GM23338 (cell line): ENCODE results near the gene NLGN3. TPM values are rescaled to one million over a fixed set of nuclear protein-coding genes. Genes with fewer than 3 reads are reported as not detected.

Experiments
- ATAC-seq: fragments of 200-7000 bp; cut with Tn5 transposase; 3 replicates; pipeline ENCODE4 v1.9.1; 2020
- DNase-seq: peaks from one replicate; pipeline ENCODE4 v3.0.0-alpha.2; 2015; ENCODE audit warnings: low spot score
- H2AFZ ChIP-seq: fragments of 200-600 bp; sonication (generic); 2 replicates; pipeline ENCODE4 v1.8.0; 2016; ENCODE audit warnings: antibody characterized with exemption, mild to moderate bottlenecking, moderate library complexity
- H3F3A ChIP-seq: fragments of 200-600 bp; sonication (generic); replicated peaks from 2 replicates; pipeline ENCODE4 v1.8.0; 2017; ENCODE audit warnings: antibody characterized with exemption, mixed run types, low read depth
- H3K27ac ChIP-seq: fragments of 200-600 bp; sonication (generic); 2 replicates; pipeline ENCODE4 v1.6.1; 2016; ENCODE audit warnings: low read depth
- H3K27me3 ChIP-seq: fragments of 200-600 bp; sonication (generic); 2 replicates; pipeline ENCODE4 v1.8.0; 2016; ENCODE audit warnings: mild to moderate bottlenecking, mixed run types, moderate library complexity; ENCODE audit not compliant: insufficient read depth
- H3K36me3 ChIP-seq: fragments of 200-600 bp; sonication (generic); 2 replicates; pipeline ENCODE4 v1.8.0; 2016; ENCODE audit warnings: mild to moderate bottlenecking; ENCODE audit not compliant: insufficient read depth
- H3K4me1 ChIP-seq: fragments of 200-600 bp; sonication (generic); 2 replicates; pipeline ENCODE4 v1.8.0; 2016; ENCODE audit warnings: mild to moderate bottlenecking, moderate library complexity; ENCODE audit not compliant: insufficient read depth
- H3K4me2 ChIP-seq: fragments of 200-600 bp; sonication (generic); 2 replicates; pipeline ENCODE4 v1.7.1; 2017; ENCODE audit warnings: mixed run types
- H3K4me3 ChIP-seq: fragments of 200-600 bp; sonication (generic); 2 replicates; pipeline ENCODE4 v1.6.1; 2016; ENCODE audit warnings: mixed run types
- H3K79me2 ChIP-seq: fragments of 200-600 bp; sonication (generic); replicated peaks from 2 replicates; pipeline ENCODE4 v1.8.0; 2017; ENCODE audit warnings: mild to moderate bottlenecking; ENCODE audit not compliant: insufficient read depth
- H3K9me2 ChIP-seq: fragments of 200-600 bp; sonication (generic); 2 replicates; pipeline ENCODE4 v1.8.0; 2017; ENCODE audit not compliant: insufficient read depth
- H4K20me1 ChIP-seq: fragments of 200-600 bp; sonication (generic); replicated peaks from 2 replicates; pipeline ENCODE4 v1.8.0; 2017; ENCODE audit warnings: mild to moderate bottlenecking; ENCODE audit not compliant: insufficient read depth
- H3K27ac Mint-ChIP-seq: 2 replicates; pipeline ENCODE4 v1.8.0; 2020; ENCODE audit warnings: inconsistent platforms, mild to moderate bottlenecking, moderate library complexity, mixed read lengths
- H3K27me3 Mint-ChIP-seq: 3 replicates; pipeline ENCODE4 v1.8.0; 2022; ENCODE audit warnings: low read depth, mild to moderate bottlenecking, moderate library complexity, mixed read lengths, inconsistent platforms; ENCODE audit not compliant: insufficient read depth, poor library complexity
- H3K36me3 Mint-ChIP-seq: 3 replicates; pipeline ENCODE4 v1.8.0; 2021; ENCODE audit warnings: low read depth, mild to moderate bottlenecking, inconsistent platforms, moderate library complexity, mixed read lengths
- H3K4me1 Mint-ChIP-seq: 3 replicates; pipeline ENCODE4 v1.8.0; 2020; ENCODE audit warnings: mild to moderate bottlenecking, inconsistent platforms, mixed read lengths
- H3K4me3 Mint-ChIP-seq: 3 replicates; pipeline ENCODE4 v1.8.0; 2021; ENCODE audit warnings: moderate library complexity, mild to moderate bottlenecking, inconsistent platforms, mixed read lengths
- H3K9me3 Mint-ChIP-seq: 3 replicates; pipeline ENCODE4 v1.8.0; 2020; ENCODE audit warnings: moderate library complexity, mild to moderate bottlenecking, inconsistent platforms, mixed read lengths
- CREB1 ChIP-seq: fragments of 250-450 bp; sonication (Bioruptor Pico); IDR thresholded peaks from 2 replicates; pipeline ENCODE4 v1.5.0; 2020; ENCODE audit warnings: low read depth, mild to moderate bottlenecking, moderate library complexity
- CTCF ChIP-seq, 2 experiments: fragments of 200-600 bp in 1 of 2; sonication (generic) in 1 of 2; conservative IDR thresholded peaks; 2 replicates each; pipeline versions ENCODE4 v1.5.1 to v1.6.1; 2016 to 2017; ENCODE audit warnings: antibody characterized with exemption in 2 of 2, low read depth in 2 of 2, mild to moderate bottlenecking in 2 of 2, moderate library complexity in 1 of 2
- ETS1 ChIP-seq: IDR thresholded peaks from 2 replicates; pipeline ENCODE4 v1.6.1; 2016; ENCODE audit warnings: antibody characterized with exemption
- EZH2 ChIP-seq: fragments of 200-600 bp; sonication (generic); IDR thresholded peaks from one replicate; pipeline ENCODE4 v1.8.0; 2017; ENCODE audit warnings: antibody characterized with exemption, mild to moderate bottlenecking, low read depth; ENCODE audit not compliant: unreplicated experiment
- EZH2phosphoT487 ChIP-seq: fragments of 200-600 bp; sonication (generic); IDR thresholded peaks from one replicate; pipeline ENCODE4 v1.8.1; 2018; ENCODE audit warnings: antibody characterized with exemption; ENCODE audit not compliant: unreplicated experiment
- JUNB ChIP-seq: IDR thresholded peaks from one replicate; pipeline ENCODE4 v1.6.1; 2016; ENCODE audit warnings: antibody characterized with exemption; ENCODE audit not compliant: unreplicated experiment
- NANOG ChIP-seq: IDR thresholded peaks from 2 replicates; pipeline ENCODE4 v1.6.1; 2016; ENCODE audit warnings: antibody characterized with exemption, borderline replicate concordance
- POLR2AphosphoS5 ChIP-seq: IDR thresholded peaks from 2 replicates; pipeline ENCODE4 v1.6.1; 2016; ENCODE audit warnings: antibody characterized with exemption, low read depth
- STAT1 ChIP-seq: IDR thresholded peaks from one replicate; pipeline ENCODE4 v1.6.1; 2016; ENCODE audit warnings: antibody characterized with exemption; ENCODE audit not compliant: unreplicated experiment
- ZNF331 ChIP-seq: fragments of 250-450 bp; sonication (Bioruptor Pico); IDR thresholded peaks from 2 replicates; pipeline ENCODE4 v1.5.0; 2020; ENCODE audit warnings: low read depth, mild to moderate bottlenecking, moderate library complexity
- polyA plus RNA-seq: library from polyadenylated mRNA; unstranded; fragments of >200 nt; fragmentation: Nextera tagmentation; extraction: Ambion mirVana; gene quantifications from 2 replicates; pipeline ENCODE4 v1.2.1, GENCODE V29; 2016
- total RNA-seq: library from RNA; depleted of rRNA; stranded (reverse); fragments of >200 nt; shearing (Covaris generic); gene quantifications from 2 replicates; pipeline ENCODE4 v1.2.3, GENCODE V29; 2014

NLGN3 gene
- total and polyA plus RNA-seq, 2 experiments from 2014 or later, result 4.5 to 17.2 TPM

GRCh38 chrX:71184092-71184491 lies 39.5 kb downstream of the NLGN3 start:
- Histone ChIP-seq H2AFZ (no peak overlapping the region), H3K27ac (0 out of 2 replicates have a peak overlapping the region, but pooled peaks have one; percentile 94), H4K20me1 (no peaks in the 10 kb centered on the region), H3K4me3 (no peak overlapping the region), H3K36me3 (no peaks in the 10 kb centered on the region), H3K79me2 (no peaks in the 10 kb centered on the region), H3K4me1 (no peaks in the 10 kb centered on the region; the same call in 1 of the 2 replicates), H3K4me2 (no peak overlapping the region), H3K27me3 (no peaks in the 10 kb centered on the region), H3F3A (no peaks in the 10 kb centered on the region), H3K9me2 (no peaks in the 10 kb centered on the region)
- Mint-ChIP-seq H3K9me3 (no peaks in the 10 kb centered on the region), H3K36me3 (no peaks in the 10 kb centered on the region), H3K27ac (no peak overlapping the region), H3K4me1 (peaks cover 25% of the 10 kb centered on the region), H3K4me3 (no peak overlapping the region; the same call in 2 of the 3 replicates), H3K27me3 (no peaks in the 10 kb centered on the region)
- DNase-seq (no peak), ATAC-seq (no peak)
- no peak for TF ChIP-seq CREB1 (CRISPR knock-in tag)
- no peak for TF ChIP-seq POLR2AphosphoS5
- no peak for TF ChIP-seq ETS1
- no peak for TF ChIP-seq EZH2
- no peak for TF ChIP-seq EZH2phosphoT487
- no peak for TF ChIP-seq ZNF331 (CRISPR knock-in tag)
- no peak for TF ChIP-seq CTCF (conservative IDR thresholded peaks at IDR 0.05; ENCODE audit: low read depth in 2 of 2)
- TF ChIP-seq JUNB, result no peak
- TF ChIP-seq NANOG, result no peak

- Histone ChIP-seq H3K4me1 (no peaks in the 10 kb centered on the region; the same call in 1 of the 2 replicates), H3K9me2 (no peaks in the 10 kb centered on the region), H2AFZ (no peak overlapping the region), H3K79me2 (no peaks in the 10 kb centered on the region), H3F3A (no peaks in the 10 kb centered on the region), H4K20me1 (no peaks in the 10 kb centered on the region), H3K27me3 (no peaks in the 10 kb centered on the region), H3K4me2 (no peak overlapping the region), H3K27ac (no peak overlapping the region), H3K4me3 (no peak overlapping the region), H3K36me3 (no peaks in the 10 kb centered on the region)
- peaks cover 23% of the 10 kb centered on the region for H3K4me1 Mint-ChIP-seq
- H3K27me3 Mint-ChIP-seq, result no peaks in the 10 kb centered on the region
- H3K9me3 Mint-ChIP-seq, result no peaks in the 10 kb centered on the region
- no peak for ATAC-seq
- no peaks in the 10 kb centered on the region for H3K36me3 Mint-ChIP-seq
- no peak overlapping the region for H3K27ac Mint-ChIP-seq
- H3K4me3 Mint-ChIP-seq, result no peak overlapping the region
- no peak for DNase-seq
- TF ChIP-seq ZNF331 (CRISPR knock-in tag), result no peak
- TF ChIP-seq EZH2phosphoT487, result no peak
- no peak for TF ChIP-seq NANOG
- TF ChIP-seq EZH2, result no peak
- no peak for TF ChIP-seq STAT1
Observed at GRCh38 chrX:71184803-71185495, 40.3 kb downstream of the NLGN3 start.
